NOMO-1 treated with DMSO at 0.1 percent for 48 hours (cell line): ENCODE data around the gene SH3BP1.
"Not testable (repeated sequence)": the region's sequence is repeated elsewhere in the genome, so short reads cannot be mapped to it uniquely, and the experiment has no call there.

Source experiments
- DNase-seq: peaks from one replicate; lab custom pipeline; 2025; ENCODE audit not compliant: unreplicated experiment; lab: John Stamatoyannopoulos, UW

The SH3BP1 gene

GRCh38 chr22:37639070-37639760 is at the start of gene SH3BP1:
Gene SH3BP1, plus strand, starts transcription at chr22:37639669. Its CDS starts 119 bp downstream, at chr22:37639788.
- DNase-seq, result no peak

- not testable (repeated sequence) for DNase-seq
Observed at GRCh38 chr22:37591081-37591480, 48.4 kb upstream of the SH3BP1 start.

GRCh38 chr22:37591823-37592404 is 47.6 kb upstream of the SH3BP1 start:
- DNase-seq, result no peak

GRCh38 chr22:37594237-37594636 is 45.2 kb upstream of the SH3BP1 start:
- no peak for DNase-seq

- no peak for DNase-seq
Observed at GRCh38 chr22:37599153-37599552, 40.3 kb upstream of the SH3BP1 start.

- no peak for DNase-seq
Observed at GRCh38 chr22:37601203-37601539, 38.3 kb upstream of the SH3BP1 start.

GRCh38 chr22:37601540-37602442 is 37.7 kb upstream of the SH3BP1 start:
- peak; percentile 99 for DNase-seq

GRCh38 chr22:37602546-37603277 is 36.8 kb upstream of the SH3BP1 start:
- DNase-seq, result not testable (repeated sequence)

- DNase-seq, result no peak
Observed at GRCh38 chr22:37604074-37604473, 35.4 kb upstream of the SH3BP1 start.

GRCh38 chr22:37604875-37605274 is 34.6 kb upstream of the SH3BP1 start:
- no peak for DNase-seq

GRCh38 chr22:37607010-37607934 is 32.2 kb upstream of the SH3BP1 start:
- DNase-seq, result peak; percentile 41

GRCh38 chr22:37607935-37608476 is 31.5 kb upstream of the SH3BP1 start:
- DNase-seq, result peak; percentile 38

GRCh38 chr22:37608477-37609239 is 30.8 kb upstream of the SH3BP1 start, which contains the start of gene GGA1:
Gene GGA1, plus strand, starts transcription at chr22:37608834. Its CDS starts 27 bp downstream, at chr22:37608861.
- peak; percentile 99 for DNase-seq

- DNase-seq, result no peak
Observed at GRCh38 chr22:37609240-37610152, 30.0 kb upstream of the SH3BP1 start.

- DNase-seq, result not testable (repeated sequence)
Observed at GRCh38 chr22:37610153-37610475, 29.4 kb upstream of the SH3BP1 start.

GRCh38 chr22:37610480-37611129 is 28.9 kb upstream of the SH3BP1 start:
- DNase-seq, result peak; percentile 55

- DNase-seq, result no peak
Observed at GRCh38 chr22:37611207-37611606, 28.3 kb upstream of the SH3BP1 start.
